NCI-H1048 (cell line): Measurements from ENCODE around the gene SLC25A13.
A peak's percentile ranks its signal among the peaks of the same experiment; 100 is the strongest.

Experiments used
- DNase-seq: peaks from one replicate; lab custom pipeline; 2025; lab: John Stamatoyannopoulos, UW

Gene SLC25A13

GRCh38 chr7:96089511-96089910 lies 232.4 kb downstream of the SLC25A13 start:
- DNase-seq: no peak

- DNase-seq: no peak
Measured at GRCh38 chr7:96088579-96088978, 233.3 kb downstream of the SLC25A13 start.

- no peak for DNase-seq
Measured at GRCh38 chr7:96085953-96086352, 235.9 kb downstream of the SLC25A13 start.

GRCh38 chr7:96084881-96085553 lies 236.9 kb downstream of the SLC25A13 start:
- DNase-seq: no peak

- peak; percentile 95 for DNase-seq
Measured at GRCh38 chr7:96080027-96080426, 241.9 kb downstream of the SLC25A13 start.

- peak; percentile 49 for DNase-seq
Measured at GRCh38 chr7:96076350-96076707, 245.6 kb downstream of the SLC25A13 start.

- DNase-seq: peak; percentile 87
Measured at GRCh38 chr7:96075510-96076349, 246.2 kb downstream of the SLC25A13 start.

- DNase-seq: no peak
Measured at GRCh38 chr7:96074871-96075270, 247.0 kb downstream of the SLC25A13 start.
